Gastrocnemius medialis (tissue), 4 donors: ENCODE measurements around the gene LRRC8C. TPM values are rescaled to one million over a fixed set of nuclear protein-coding genes. Genes with fewer than 3 reads are reported as not detected.

Experiments
- ATAC-seq, 2 donors: fragments of 150-250 bp; one replicate each; pipeline ENCODE4 v1.9.1; 2016
- DNase-seq, 2 donors: peaks; one replicate each; pipeline ENCODE4 v3.0.0-alpha.2; 2019
- H3K27ac ChIP-seq, 4 donors: fragments of 200-600 bp; sonication (generic); 1 replicate in 1 of 4; 2 replicates in 3 of 4; pipeline ENCODE4 v1.5.1; 2016 to 2018; ENCODE audit warnings: mild to moderate bottlenecking in 2 of 4, moderate library complexity in 1 of 4
- H3K27me3 ChIP-seq, 3 donors: fragments of 200-600 bp; sonication (generic) in 2 of 3; 1 replicate in 1 of 3; 2 replicates in 2 of 3; pipeline versions ENCODE4 v1.5.1 to v1.6.0; 2016 to 2019; ENCODE audit warnings: mild to moderate bottlenecking in 1 of 3, moderate library complexity in 1 of 3
- H3K36me3 ChIP-seq, 2 donors: fragments of 200-600 bp; sonication (generic) in 1 of 2; one replicate each; pipeline ENCODE4 v1.5.1; 2017 to 2018
- H3K4me1 ChIP-seq, 2 donors: fragments of 200-600 bp; sonication (generic) in 1 of 2; one replicate each; pipeline ENCODE4 v1.5.1; 2016 to 2017; ENCODE audit warnings: mild to moderate bottlenecking in 2 of 2
- H3K4me3 ChIP-seq, 4 donors: fragments of 200-600 bp; sonication (generic) in 3 of 4; 1 replicate in 1 of 4; 2 replicates in 3 of 4; pipeline ENCODE4 v1.5.1; 2016 to 2019; ENCODE audit warnings: mild to moderate bottlenecking in 2 of 4
- H3K9me3 ChIP-seq, 3 donors: fragments of 200-600 bp; sonication (generic) in 2 of 3; 1 replicate in 1 of 3; 2 replicates in 2 of 3; pipeline ENCODE4 v1.5.1; 2016 to 2019
- POLR2A ChIP-seq, 2 donors: fragments of 450-650 bp; IDR thresholded peaks; one replicate each; pipeline ENCODE4 v1.6.1; 2017; ENCODE audit warnings: antibody characterized with exemption in 2 of 2, mild to moderate bottlenecking in 2 of 2, moderate library complexity in 2 of 2
- in situ Hi-C, 4 donors: fragments of 200-750 bp; cut with MboI; loops; one replicate each; pipeline versions ENCODE4 v1.15.0 to v1.8.0; 2017; ENCODE audit warnings: low sequenced_read_pairs in 4 of 4
- intact Hi-C: fragments of 100-400 bp; cut with DNase I; formaldehyde crosslinking; loops from one replicate; pipeline ENCODE4 v1.15.1; 2023; ENCODE audit warnings: low total_unique reads
- total RNA-seq, 4 donors: library from RNA; depleted of rRNA; stranded (reverse); fragments of >200 nt; gene quantifications; one replicate each; pipeline versions ENCODE4 v1.1.0 to v1.2.3, GENCODE V29; 2016
- TF ChIP-seq, protein P1 (sequence below), 5 experiments: fragments of 450-650 bp in 3 of 5; fragments of 200-600 bp in 2 of 5; sonication (generic) in 2 of 5; IDR thresholded peaks in 4 of 5; conservative IDR thresholded peaks in 1 of 5; 1 replicate in 4 of 5; 2 replicates in 1 of 5; pipeline ENCODE4 v1.5.1; 2016 to 2019; ENCODE audit warnings: antibody characterized with exemption in 5 of 5, mild to moderate bottlenecking in 3 of 5, moderate library complexity in 3 of 5

Gene LRRC8C
- total RNA-seq, 4 donors from 2014 or later = 2.9 to 5.8 (median 4.1) TPM

DNA sequence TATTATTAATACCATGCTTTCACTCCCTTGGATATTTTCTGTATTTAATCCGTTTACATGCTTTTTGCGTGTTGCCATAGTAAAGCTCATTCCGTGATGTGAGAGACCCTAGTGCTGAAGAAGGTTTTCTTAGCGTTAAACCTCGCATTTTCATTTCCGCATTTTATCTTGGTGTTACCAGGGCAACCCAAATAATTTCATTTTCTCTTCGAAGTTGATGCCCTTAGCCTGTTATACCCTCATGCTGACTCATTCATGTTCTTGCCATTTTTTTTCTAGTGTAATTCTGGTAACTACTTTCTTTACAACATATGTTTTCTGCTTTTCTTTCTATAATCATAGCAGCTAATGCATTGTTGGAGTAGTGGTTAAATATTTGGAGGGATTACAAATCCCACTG, 37.2 kb downstream of the LRRC8C start:
- peaks cover 0 to 7% of the 10 kb centered on the region in 2 donors for H3K4me1 ChIP-seq
- no peak overlapping the region for H3K27ac ChIP-seq
- TF ChIP-seq, protein P1, sequence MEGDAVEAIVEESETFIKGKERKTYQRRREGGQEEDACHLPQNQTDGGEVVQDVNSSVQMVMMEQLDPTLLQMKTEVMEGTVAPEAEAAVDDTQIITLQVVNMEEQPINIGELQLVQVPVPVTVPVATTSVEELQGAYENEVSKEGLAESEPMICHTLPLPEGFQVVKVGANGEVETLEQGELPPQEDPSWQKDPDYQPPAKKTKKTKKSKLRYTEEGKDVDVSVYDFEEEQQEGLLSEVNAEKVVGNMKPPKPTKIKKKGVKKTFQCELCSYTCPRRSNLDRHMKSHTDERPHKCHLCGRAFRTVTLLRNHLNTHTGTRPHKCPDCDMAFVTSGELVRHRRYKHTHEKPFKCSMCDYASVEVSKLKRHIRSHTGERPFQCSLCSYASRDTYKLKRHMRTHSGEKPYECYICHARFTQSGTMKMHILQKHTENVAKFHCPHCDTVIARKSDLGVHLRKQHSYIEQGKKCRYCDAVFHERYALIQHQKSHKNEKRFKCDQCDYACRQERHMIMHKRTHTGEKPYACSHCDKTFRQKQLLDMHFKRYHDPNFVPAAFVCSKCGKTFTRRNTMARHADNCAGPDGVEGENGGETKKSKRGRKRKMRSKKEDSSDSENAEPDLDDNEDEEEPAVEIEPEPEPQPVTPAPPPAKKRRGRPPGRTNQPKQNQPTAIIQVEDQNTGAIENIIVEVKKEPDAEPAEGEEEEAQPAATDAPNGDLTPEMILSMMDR (IDR thresholded peaks at IDR 0.05 in 4 of 5, conservative IDR thresholded peaks at IDR 0.05 in 1 of 5) = no peak
- TF ChIP-seq POLR2A (IDR thresholded peaks at IDR 0.05) = no peak
- no peaks in the 10 kb centered on the region for H3K27me3 ChIP-seq
- no peaks in the 10 kb centered on the region for H3K36me3 ChIP-seq
- ATAC-seq (no peak), DNase-seq (no peak)
- intact Hi-C loops (no loop called here), in situ Hi-C loops (no loop called here)
- H3K4me3 ChIP-seq = no peak overlapping the region
- no peaks in the 10 kb centered on the region for H3K9me3 ChIP-seq

DNA sequence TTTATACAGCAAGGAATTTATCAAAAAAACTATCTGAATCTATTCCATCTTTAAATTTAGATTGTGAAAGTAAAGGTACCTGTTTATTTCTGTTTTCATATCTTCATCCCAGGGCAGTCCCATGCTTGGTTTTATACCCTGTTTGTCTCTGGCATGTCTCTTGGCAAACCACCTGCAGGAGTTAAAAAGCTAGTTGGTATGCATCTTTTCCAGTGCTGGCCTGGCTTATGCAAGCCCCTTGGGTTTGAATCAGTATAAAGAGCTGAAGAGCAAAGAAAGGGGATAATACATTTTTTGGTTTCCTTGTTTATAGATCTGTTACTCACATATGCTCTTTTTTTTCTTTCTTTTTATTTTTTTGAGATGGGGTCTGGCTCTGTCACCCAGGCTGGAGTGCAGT, 37.8 kb downstream of the LRRC8C start:
- no peaks in the 10 kb centered on the region for H3K9me3 ChIP-seq
- ATAC-seq (no peak), DNase-seq (no peak)
- peaks cover 0 to 7% of the 10 kb centered on the region in 2 donors for H3K4me1 ChIP-seq
- in situ Hi-C loops (no loop called here), intact Hi-C loops (no loop called here)
- H3K4me3 ChIP-seq = no peak overlapping the region
- H3K27me3 ChIP-seq = no peaks in the 10 kb centered on the region
- TF ChIP-seq, protein P1 (IDR thresholded peaks at IDR 0.05 in 4 of 5, conservative IDR thresholded peaks at IDR 0.05 in 1 of 5) = no peak
- no peak for TF ChIP-seq POLR2A (IDR thresholded peaks at IDR 0.05)
- H3K27ac ChIP-seq = no peak overlapping the region
- H3K36me3 ChIP-seq = no peaks in the 10 kb centered on the region

DNA sequence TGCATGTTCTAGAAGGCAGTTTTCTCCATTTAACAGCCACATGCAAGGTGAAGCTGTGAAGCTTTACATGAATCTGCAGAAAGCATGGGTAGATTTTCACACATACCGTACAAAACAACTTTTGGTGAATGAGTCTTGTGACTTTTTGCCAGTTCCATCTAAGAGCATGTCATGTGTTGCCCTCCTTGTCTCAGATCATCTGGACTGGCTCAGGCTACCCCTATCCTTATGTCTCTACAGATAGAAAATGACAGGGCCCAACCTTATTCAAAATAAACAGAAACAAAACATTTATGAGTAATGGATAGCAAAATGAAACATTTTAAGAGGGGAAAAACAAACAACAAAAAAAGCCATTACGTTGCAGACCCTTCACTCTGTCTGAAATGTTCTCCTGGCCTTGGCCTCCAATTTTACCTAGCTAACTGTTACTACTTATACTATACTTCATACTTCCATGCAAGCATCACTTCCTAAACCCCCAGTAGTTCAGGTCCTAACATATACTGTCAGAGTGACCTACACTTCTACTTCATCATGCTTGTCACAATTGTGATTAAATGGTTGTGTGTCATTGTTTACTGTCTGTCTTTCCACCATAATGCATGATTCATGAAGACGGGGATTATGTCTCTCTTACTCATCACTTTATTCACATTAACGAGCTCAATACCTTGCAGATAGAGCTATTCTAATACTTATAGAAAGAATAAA, 39.0 kb downstream of the LRRC8C start:
- H3K27me3 ChIP-seq = no peaks in the 10 kb centered on the region

DNA sequence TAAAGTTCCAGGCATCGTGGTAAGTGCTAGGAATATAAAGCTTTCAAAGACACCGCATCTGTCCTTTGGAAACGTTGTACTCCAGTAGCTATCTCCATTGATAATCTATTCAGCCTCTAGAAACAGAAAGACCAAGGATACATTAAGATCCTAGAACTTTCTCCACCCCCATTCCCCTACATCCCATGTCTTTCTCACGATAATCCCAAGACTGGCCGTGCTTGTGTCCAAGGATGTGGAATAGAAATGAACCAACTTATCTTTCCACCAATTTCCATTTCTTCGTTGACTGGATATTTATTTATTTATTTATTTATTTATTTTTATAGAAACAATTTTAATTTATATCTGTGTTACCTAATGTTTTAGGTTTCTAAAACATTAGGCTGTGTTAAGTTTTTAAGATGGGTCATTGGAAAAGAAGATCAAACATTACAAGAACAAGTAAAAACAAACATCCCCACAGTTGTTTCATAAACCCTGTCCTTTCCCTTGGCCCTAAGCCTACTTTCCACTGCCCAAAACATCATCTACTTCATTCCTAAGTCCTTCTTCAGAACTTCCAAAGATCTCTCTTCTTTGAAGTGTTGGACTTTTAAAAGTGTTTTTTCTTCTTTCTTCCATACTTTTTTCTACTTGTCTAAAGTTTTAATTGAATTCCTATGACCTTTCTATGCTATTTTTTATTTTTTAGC, 39.7 kb downstream of the LRRC8C start:
- H3K36me3 ChIP-seq = no peaks in the 10 kb centered on the region
- no peaks in the 10 kb centered on the region for H3K27me3 ChIP-seq
- H3K4me3 ChIP-seq = no peak overlapping the region
- ATAC-seq = no peak
- H3K4me1 ChIP-seq = peaks cover 0 to 7% of the 10 kb centered on the region in 2 donors
- in situ Hi-C loops (no loop called here), intact Hi-C loops (no loop called here)
- no peaks in the 10 kb centered on the region for H3K9me3 ChIP-seq
- no peak for DNase-seq
- H3K27ac ChIP-seq = no peak overlapping the region
- no peak for TF ChIP-seq POLR2A (IDR thresholded peaks at IDR 0.05)
- TF ChIP-seq, protein P1 (IDR thresholded peaks at IDR 0.05 in 4 of 5, conservative IDR thresholded peaks at IDR 0.05 in 1 of 5) = no peak

More for the DNA sequence above, 39.0 kb downstream of the LRRC8C start:
- TF ChIP-seq POLR2A (IDR thresholded peaks at IDR 0.05) = no peak
- TF ChIP-seq, protein P1 (IDR thresholded peaks at IDR 0.05 in 4 of 5, conservative IDR thresholded peaks at IDR 0.05 in 1 of 5) = no peak
- H3K4me3 ChIP-seq = no peak overlapping the region
- intact Hi-C loops (no loop called here), in situ Hi-C loops (no loop called here)
- ATAC-seq = no peak
- peaks cover 0 to 7% of the 10 kb centered on the region in 2 donors for H3K4me1 ChIP-seq
- H3K36me3 ChIP-seq = no peaks in the 10 kb centered on the region
- no peak overlapping the region for H3K27ac ChIP-seq
- no peak for DNase-seq
- H3K9me3 ChIP-seq = no peaks in the 10 kb centered on the region
